ENCODE results near the gene KIAA1671. TPM values are rescaled to one million over a fixed set of nuclear protein-coding genes. Genes with fewer than 3 reads are reported as not detected.

KIAA1671 gene
- total RNA-seq, 1 donor from 2014 or later, result 28.5 TPM

- Mint-ChIP-seq H3K27me3 (ENCODE audit: low read depth) (no peaks in the 10 kb centered on the region), H3K36me3 (ENCODE audit: low read depth) (peaks cover 6% of the 10 kb centered on the region), H3K27ac (ENCODE audit: unreplicated experiment) (no peak overlapping the region), H3K9me3 (ENCODE audit: low read depth) (peaks cover 5% of the 10 kb centered on the region), H3K4me1 (ENCODE audit: low read depth) (peaks cover 15% of the 10 kb centered on the region), H3K4me3 (ENCODE audit: unreplicated experiment) (no peak overlapping the region)
- no peak for DNase-seq (ENCODE audit: low spot score)
- TF ChIP-seq CTCF (IDR thresholded peaks at IDR 0.05), result no peak
Measured at GRCh38 chr22:25123677-25124076, 171.2 kb downstream of the KIAA1671 start.

- H3K36me3 Mint-ChIP-seq (ENCODE audit: low read depth), result peaks cover 3% of the 10 kb centered on the region
- DNase-seq (ENCODE audit: low spot score), result no peak
- H3K4me3 Mint-ChIP-seq (ENCODE audit: unreplicated experiment), result no peak overlapping the region
- no peak for TF ChIP-seq CTCF (IDR thresholded peaks at IDR 0.05)
- H3K4me1 Mint-ChIP-seq (ENCODE audit: low read depth), result peaks cover 5% of the 10 kb centered on the region
- H3K9me3 Mint-ChIP-seq (ENCODE audit: low read depth), result peaks cover 5% of the 10 kb centered on the region
- H3K27me3 Mint-ChIP-seq (ENCODE audit: low read depth), result no peaks in the 10 kb centered on the region
- H3K27ac Mint-ChIP-seq (ENCODE audit: unreplicated experiment), result no peak overlapping the region
Measured at GRCh38 chr22:25125693-25126357, 173.3 kb downstream of the KIAA1671 start.

- Mint-ChIP-seq H3K27ac (ENCODE audit: unreplicated experiment) (no peak overlapping the region), H3K27me3 (ENCODE audit: low read depth) (no peaks in the 10 kb centered on the region)
Measured at GRCh38 chr22:25126510-25126909, 174.0 kb downstream of the KIAA1671 start.

GRCh38 chr22:25127318-25127717 is 174.8 kb downstream of the KIAA1671 start:
- Mint-ChIP-seq H3K4me1 (ENCODE audit: low read depth) (peaks cover 3% of the 10 kb centered on the region), H3K9me3 (ENCODE audit: low read depth) (peaks cover 5% of the 10 kb centered on the region), H3K27ac (ENCODE audit: unreplicated experiment) (no peak overlapping the region), H3K36me3 (ENCODE audit: low read depth) (peaks cover 3% of the 10 kb centered on the region), H3K4me3 (ENCODE audit: unreplicated experiment) (no peak overlapping the region), H3K27me3 (ENCODE audit: low read depth) (no peaks in the 10 kb centered on the region)
- DNase-seq (ENCODE audit: low spot score), result no peak
- TF ChIP-seq CTCF (IDR thresholded peaks at IDR 0.05), result no peak

More at GRCh38 chr22:25126510-25126909, 174.0 kb downstream of the KIAA1671 start:
- Mint-ChIP-seq H3K4me1 (ENCODE audit: low read depth) (peaks cover 3% of the 10 kb centered on the region), H3K4me3 (ENCODE audit: unreplicated experiment) (no peak overlapping the region), H3K36me3 (ENCODE audit: low read depth) (peaks cover 3% of the 10 kb centered on the region), H3K9me3 (ENCODE audit: low read depth) (peaks cover 5% of the 10 kb centered on the region)
- no peak for DNase-seq (ENCODE audit: low spot score)
- TF ChIP-seq CTCF (IDR thresholded peaks at IDR 0.05), result no peak

- peaks cover 17% of the 10 kb centered on the region for H3K4me1 Mint-ChIP-seq (ENCODE audit: low read depth)
- H3K36me3 Mint-ChIP-seq (ENCODE audit: low read depth), result no peaks in the 10 kb centered on the region
- H3K27me3 Mint-ChIP-seq (ENCODE audit: low read depth), result no peaks in the 10 kb centered on the region
- no peak for DNase-seq (ENCODE audit: low spot score)
- no peak overlapping the region for H3K4me3 Mint-ChIP-seq (ENCODE audit: unreplicated experiment)
- H3K9me3 Mint-ChIP-seq (ENCODE audit: low read depth), result no peaks in the 10 kb centered on the region
- H3K27ac Mint-ChIP-seq (ENCODE audit: unreplicated experiment), result no peak overlapping the region
- TF ChIP-seq CTCF (IDR thresholded peaks at IDR 0.05), result no peak
Measured at GRCh38 chr22:25130462-25130861, 177.9 kb downstream of the KIAA1671 start.
